Calu3 (cell line): ENCODE data around the gene LENEP. TPM values are rescaled to one million over a fixed set of nuclear protein-coding genes. Genes with fewer than 3 reads are reported as not detected.

Experiments used
- BruUV-seq: library from RNA; stranded (reverse); fragments of 400-500 nt; replicated peaks from 2 replicates; lab custom pipeline; 2021; lab: Mats Ljungman, UMichigan
- CTCF ChIA-PET: fragments of 300-600 bp; sonication (Branson Sonifier 250); formaldehyde crosslinking; loops from one replicate; lab custom pipeline; 2022; ENCODE audit warnings: antibody characterized with exemption; lab: Charles Lee
- DNase-seq: peaks from one replicate; pipeline ENCODE4 v3.0.0; 2022
- H3K27ac Mint-ChIP-seq: one replicate; pipeline ENCODE4 v1.8.0; 2022; ENCODE audit warnings: mixed read lengths; ENCODE audit not compliant: unreplicated experiment
- H3K27me3 Mint-ChIP-seq: one replicate; pipeline ENCODE4 v1.8.0; 2022; ENCODE audit warnings: mixed read lengths; ENCODE audit not compliant: unreplicated experiment
- H3K36me3 Mint-ChIP-seq: one replicate; pipeline ENCODE4 v1.8.0; 2022; ENCODE audit warnings: mild to moderate bottlenecking, moderate library complexity, mixed read lengths; ENCODE audit not compliant: insufficient read depth, unreplicated experiment
- H3K4me1 Mint-ChIP-seq: one replicate; pipeline ENCODE4 v1.8.0; 2022; ENCODE audit warnings: mild to moderate bottlenecking, low read depth, mixed read lengths; ENCODE audit not compliant: unreplicated experiment
- H3K4me3 Mint-ChIP-seq: one replicate; pipeline ENCODE4 v1.8.0; 2022; ENCODE audit warnings: mild to moderate bottlenecking, low read depth, moderate library complexity, mixed read lengths; ENCODE audit not compliant: unreplicated experiment
- H3K9me3 Mint-ChIP-seq: one replicate; pipeline ENCODE4 v1.8.0; 2022; ENCODE audit warnings: low read depth, mixed read lengths; ENCODE audit not compliant: unreplicated experiment
- CTCF ChIP-seq: fragments of 200-600 bp; IDR thresholded peaks from one replicate; pipeline ENCODE4 v1.8.0; 2022; ENCODE audit warnings: antibody characterized with exemption; ENCODE audit not compliant: unreplicated experiment
- intact Hi-C: fragments of 100-400 bp; cut with micrococcal nuclease; formaldehyde crosslinking; loops from one replicate; pipeline ENCODE4 v1.10.0; 2022; ENCODE audit not compliant: unreplicated experiment
- total RNA-seq: library from RNA; stranded (reverse); gene quantifications from 2 replicates; pipeline ENCODE4 v1.2.3, GENCODE V29; 2022

LENEP gene
- total RNA-seq, 1 experiment from 2014 or later, result 1.1 TPM

DNA sequence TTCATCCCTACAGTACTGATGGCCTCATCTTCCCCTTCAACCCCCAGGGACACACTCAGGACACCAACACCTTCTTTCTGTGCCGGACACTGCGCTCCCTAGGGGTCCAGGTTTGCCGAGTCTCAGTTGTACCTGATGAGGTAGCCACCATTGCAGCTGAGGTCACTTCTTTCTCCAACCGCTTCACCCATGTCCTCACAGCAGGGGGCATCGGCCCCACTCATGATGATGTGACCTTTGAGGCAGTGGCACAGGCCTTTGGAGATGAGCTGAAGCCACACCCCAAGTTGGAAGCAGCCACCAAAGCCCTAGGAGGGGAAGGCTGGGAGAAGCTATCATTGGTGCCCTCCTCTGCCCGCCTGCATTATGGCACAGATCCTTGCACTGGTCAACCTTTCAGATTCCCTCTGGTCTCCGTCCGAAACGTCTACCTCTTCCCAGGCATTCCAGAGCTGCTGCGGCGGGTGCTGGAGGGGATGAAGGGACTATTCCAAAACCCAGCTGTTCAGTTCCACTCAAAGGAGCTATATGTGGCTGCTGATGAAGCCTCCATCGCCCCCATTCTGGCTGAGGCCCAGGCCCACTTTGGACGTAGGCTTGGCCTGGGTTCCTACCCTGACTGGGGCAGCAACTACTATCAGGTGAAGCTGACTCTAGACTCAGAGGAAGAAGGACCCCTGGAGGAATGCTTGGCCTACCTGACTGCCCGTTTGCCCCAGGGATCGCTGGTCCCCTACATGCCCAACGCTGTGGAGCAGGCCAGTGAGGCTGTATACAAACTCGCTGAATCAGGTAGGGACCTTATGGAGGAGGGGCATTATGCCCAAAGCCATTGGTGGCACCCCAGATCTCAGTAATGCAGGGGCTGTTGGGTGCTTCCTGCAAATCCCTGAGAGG, 5.1 kb upstream of the LENEP start:
- Mint-ChIP-seq H3K9me3 (no peaks in the 10 kb centered on the region), H3K27ac (no peak overlapping the region), H3K27me3 (no peaks in the 10 kb centered on the region), H3K4me1 (peaks cover 7% of the 10 kb centered on the region), H3K4me3 (no peak overlapping the region), H3K36me3 (peaks cover 30% of the 10 kb centered on the region)
- CTCF ChIA-PET, result interaction anchor here (0.9 to 1.2 kb wide), 3 partner anchors 12 to 32 kb away, joined by 3 to 4 read pairs (median 4); partner anchors contain the start of gene PBXIP1
- DNase-seq, result no peak
- intact Hi-C loops, result no loop called here
- TF ChIP-seq CTCF, result peak; percentile 18
- no TSS peak for BruUV-seq

DNA sequence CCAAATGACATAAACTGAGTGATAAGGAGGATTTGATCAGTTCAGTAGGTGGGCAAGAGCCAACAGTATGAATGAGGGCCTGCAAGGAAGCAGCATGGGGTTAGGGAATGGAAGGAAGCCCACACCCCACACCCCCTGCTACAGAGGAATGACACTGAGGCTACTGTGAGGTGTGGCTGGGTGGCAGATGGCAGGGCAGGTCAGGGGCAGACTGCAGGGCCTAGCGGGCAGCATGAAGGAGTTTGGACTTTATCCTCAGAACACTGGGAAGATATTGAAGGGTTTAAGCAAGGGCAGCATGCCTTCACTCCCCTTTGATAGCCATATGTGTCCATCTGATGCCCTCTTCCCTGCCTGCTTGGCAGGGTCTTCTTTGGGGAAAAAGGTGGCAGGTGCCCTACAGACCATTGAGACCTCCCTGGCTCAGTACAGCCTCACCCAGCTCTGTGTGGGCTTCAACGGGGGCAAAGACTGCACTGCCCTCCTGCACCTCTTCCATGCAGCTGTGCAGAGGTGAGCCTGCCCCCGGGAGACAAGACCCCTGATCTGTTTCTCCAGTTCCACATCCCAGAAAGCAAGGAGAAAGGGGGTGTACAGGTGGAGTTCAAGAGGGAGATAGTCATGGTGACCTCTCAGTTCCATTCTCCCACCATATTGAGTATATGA, 4.1 kb upstream of the LENEP start:
- Mint-ChIP-seq H3K36me3 (peaks cover 38% of the 10 kb centered on the region), H3K4me3 (no peak overlapping the region), H3K4me1 (peaks cover 1% of the 10 kb centered on the region), H3K27me3 (no peaks in the 10 kb centered on the region), H3K27ac (no peak overlapping the region), H3K9me3 (no peaks in the 10 kb centered on the region)
- no TSS peak for BruUV-seq
- CTCF ChIA-PET, result interaction anchor here (0.9 kb wide), 1 partner anchor 23 kb away, joined by 3 read pairs; no protein-coding TSS in a partner anchor
- DNase-seq, result no peak
- intact Hi-C loops, result no loop called here
- no peak for TF ChIP-seq CTCF

DNA sequence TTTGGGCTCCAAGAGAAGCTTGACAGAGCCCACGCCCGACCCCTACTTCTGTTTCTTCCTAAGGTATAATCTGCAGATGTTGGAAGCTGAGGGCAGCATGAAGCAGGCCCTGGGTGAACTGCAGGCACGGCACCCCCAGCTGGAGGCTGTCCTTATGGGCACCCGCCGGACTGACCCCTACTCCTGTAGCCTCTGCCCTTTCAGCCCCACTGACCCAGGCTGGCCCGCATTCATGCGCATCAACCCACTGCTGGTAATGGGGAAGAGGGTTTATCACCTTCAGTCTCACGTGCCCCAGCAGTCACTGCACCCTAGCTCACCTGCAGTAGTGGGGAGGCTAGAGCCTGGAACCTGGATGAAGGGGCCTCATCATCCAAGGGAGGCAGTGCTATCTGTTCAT, 3.1 kb upstream of the LENEP start:
- Mint-ChIP-seq H3K9me3 (no peaks in the 10 kb centered on the region), H3K4me3 (no peak overlapping the region), H3K27me3 (no peaks in the 10 kb centered on the region), H3K27ac (no peak overlapping the region), H3K4me1 (no peaks in the 10 kb centered on the region), H3K36me3 (peaks cover 39% of the 10 kb centered on the region)
- no peak for TF ChIP-seq CTCF
- intact Hi-C loops, result no loop called here
- BruUV-seq, result no TSS peak
- DNase-seq, result no peak
- CTCF ChIA-PET, result interaction anchor here (0.9 kb wide), 1 partner anchor 24 kb away, joined by 3 read pairs; no protein-coding TSS in a partner anchor

DNA sequence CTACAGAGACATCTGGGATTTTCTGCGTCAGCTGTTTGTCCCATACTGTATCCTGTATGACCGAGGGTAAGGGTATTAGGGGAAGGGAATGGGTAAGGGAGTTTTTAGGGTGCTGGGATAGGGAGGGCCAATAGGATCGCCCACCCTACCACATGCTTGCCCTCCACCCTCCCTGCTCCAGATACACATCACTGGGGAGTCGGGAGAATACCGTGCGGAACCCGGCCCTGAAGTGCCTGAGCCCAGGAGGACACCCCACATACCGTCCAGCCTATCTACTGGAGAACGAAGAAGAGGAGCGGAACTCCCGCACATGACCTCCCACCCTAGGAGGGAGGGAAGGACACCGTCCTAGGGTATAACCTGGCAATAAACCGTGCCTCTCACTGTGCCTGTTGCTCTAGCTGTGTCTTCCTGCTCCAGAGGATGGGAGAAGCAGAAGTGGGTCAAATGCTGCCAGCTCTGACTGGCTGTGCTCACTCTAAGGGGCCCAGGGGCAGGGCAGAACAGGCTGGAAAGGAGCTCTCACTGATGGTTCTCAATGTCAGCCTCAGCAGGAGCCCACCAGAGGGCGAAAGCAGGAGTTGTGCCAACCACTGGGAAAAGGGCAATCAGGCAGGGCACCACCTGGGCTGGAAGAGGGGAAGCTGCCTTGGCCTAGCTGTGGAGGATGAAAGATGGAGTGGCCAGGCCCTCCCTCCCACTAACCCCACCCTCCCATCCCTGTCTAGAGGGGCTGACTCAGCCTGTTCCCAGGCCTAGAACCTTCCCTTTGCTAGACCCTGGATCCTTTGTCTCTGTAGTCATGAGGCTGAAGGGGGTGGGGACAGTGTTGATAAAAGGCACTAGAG, 440 bp upstream of the LENEP start:
- Mint-ChIP-seq H3K27ac (no peak overlapping the region), H3K4me1 (peaks cover 11% of the 10 kb centered on the region), H3K4me3 (no peak overlapping the region), H3K36me3 (peaks cover 38% of the 10 kb centered on the region), H3K27me3 (no peaks in the 10 kb centered on the region), H3K9me3 (no peaks in the 10 kb centered on the region)
- TF ChIP-seq CTCF, result no peak
- intact Hi-C loops, result no loop called here
- CTCF ChIA-PET, result interaction anchor here (0.6 to 2.2 kb wide), 10 partner anchors 10 to 260 kb away, joined by 3 to 13 read pairs (median 4); partner anchors contain the start of genes ADAM15, FLAD1 and PYGO2
- peak; percentile 56 for DNase-seq
- no TSS peak for BruUV-seq
